GM23338 (cell line): ENCODE measurements around the gene KBTBD4.

Experiments
- CTCF ChIP-seq, 2 experiments: fragments of 200-600 bp in 1 of 2; sonication (generic) in 1 of 2; conservative IDR thresholded peaks; 2 replicates each; pipeline versions ENCODE4 v1.5.1 to v1.6.1; 2016 to 2017; ENCODE audit warnings: antibody characterized with exemption in 2 of 2, low read depth in 2 of 2, mild to moderate bottlenecking in 2 of 2, moderate library complexity in 1 of 2
- EZH2 ChIP-seq: fragments of 200-600 bp; sonication (generic); IDR thresholded peaks from one replicate; pipeline ENCODE4 v1.8.0; 2017; ENCODE audit warnings: antibody characterized with exemption, mild to moderate bottlenecking, low read depth; ENCODE audit not compliant: unreplicated experiment
- POLR2AphosphoS5 ChIP-seq: IDR thresholded peaks from 2 replicates; pipeline ENCODE4 v1.6.1; 2016; ENCODE audit warnings: antibody characterized with exemption, low read depth
- STAT1 ChIP-seq: IDR thresholded peaks from one replicate; pipeline ENCODE4 v1.6.1; 2016; ENCODE audit warnings: antibody characterized with exemption; ENCODE audit not compliant: unreplicated experiment
- ZNF114 ChIP-seq: fragments of 250-450 bp; sonication (Bioruptor Pico); IDR thresholded peaks from 2 replicates; pipeline ENCODE4 v1.5.0; 2020; ENCODE audit warnings: mild to moderate bottlenecking, moderate library complexity
- ZNF331 ChIP-seq: fragments of 250-450 bp; sonication (Bioruptor Pico); IDR thresholded peaks from 2 replicates; pipeline ENCODE4 v1.5.0; 2020; ENCODE audit warnings: low read depth, mild to moderate bottlenecking, moderate library complexity
- TF ChIP-seq, protein P1 (sequence below): IDR thresholded peaks from one replicate; pipeline ENCODE4 v1.6.1; 2018; ENCODE audit warnings: antibody characterized with exemption; ENCODE audit not compliant: unreplicated experiment

DNA sequence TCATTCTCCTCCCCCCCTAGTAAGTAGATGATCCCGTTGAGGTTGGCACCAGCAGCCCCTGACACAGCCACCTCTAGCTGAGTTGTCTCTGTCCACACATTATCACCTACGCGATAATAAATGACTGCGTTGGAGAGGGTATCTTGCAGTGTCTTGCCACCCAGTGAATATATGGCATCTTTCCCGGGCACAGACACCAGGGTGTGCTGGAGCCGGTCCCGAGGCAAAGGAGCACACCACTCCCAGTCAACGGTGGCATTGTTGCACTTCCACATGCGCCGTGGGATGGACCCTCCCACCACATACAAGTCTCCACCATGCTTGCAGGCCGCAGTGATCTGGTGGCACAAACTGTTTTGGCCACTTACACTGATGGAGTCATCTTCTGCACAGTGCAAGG lies 5.4 kb downstream of the KBTBD4 start:
- TF ChIP-seq CTCF (conservative IDR thresholded peaks at IDR 0.05; ENCODE audit: low read depth in 2 of 2) (no peak), POLR2AphosphoS5 (no peak), EZH2 (no peak), STAT1 (no peak), ZNF331 (CRISPR knock-in tag) (no peak), ZNF114 (CRISPR knock-in tag) (no peak)
- TF ChIP-seq, protein P1, sequence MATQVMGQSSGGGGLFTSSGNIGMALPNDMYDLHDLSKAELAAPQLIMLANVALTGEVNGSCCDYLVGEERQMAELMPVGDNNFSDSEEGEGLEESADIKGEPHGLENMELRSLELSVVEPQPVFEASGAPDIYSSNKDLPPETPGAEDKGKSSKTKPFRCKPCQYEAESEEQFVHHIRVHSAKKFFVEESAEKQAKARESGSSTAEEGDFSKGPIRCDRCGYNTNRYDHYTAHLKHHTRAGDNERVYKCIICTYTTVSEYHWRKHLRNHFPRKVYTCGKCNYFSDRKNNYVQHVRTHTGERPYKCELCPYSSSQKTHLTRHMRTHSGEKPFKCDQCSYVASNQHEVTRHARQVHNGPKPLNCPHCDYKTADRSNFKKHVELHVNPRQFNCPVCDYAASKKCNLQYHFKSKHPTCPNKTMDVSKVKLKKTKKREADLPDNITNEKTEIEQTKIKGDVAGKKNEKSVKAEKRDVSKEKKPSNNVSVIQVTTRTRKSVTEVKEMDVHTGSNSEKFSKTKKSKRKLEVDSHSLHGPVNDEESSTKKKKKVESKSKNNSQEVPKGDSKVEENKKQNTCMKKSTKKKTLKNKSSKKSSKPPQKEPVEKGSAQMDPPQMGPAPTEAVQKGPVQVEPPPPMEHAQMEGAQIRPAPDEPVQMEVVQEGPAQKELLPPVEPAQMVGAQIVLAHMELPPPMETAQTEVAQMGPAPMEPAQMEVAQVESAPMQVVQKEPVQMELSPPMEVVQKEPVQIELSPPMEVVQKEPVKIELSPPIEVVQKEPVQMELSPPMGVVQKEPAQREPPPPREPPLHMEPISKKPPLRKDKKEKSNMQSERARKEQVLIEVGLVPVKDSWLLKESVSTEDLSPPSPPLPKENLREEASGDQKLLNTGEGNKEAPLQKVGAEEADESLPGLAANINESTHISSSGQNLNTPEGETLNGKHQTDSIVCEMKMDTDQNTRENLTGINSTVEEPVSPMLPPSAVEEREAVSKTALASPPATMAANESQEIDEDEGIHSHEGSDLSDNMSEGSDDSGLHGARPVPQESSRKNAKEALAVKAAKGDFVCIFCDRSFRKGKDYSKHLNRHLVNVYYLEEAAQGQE, result no peak
